GM04504 (cell line): ENCODE data around the gene EHD2.
A peak's percentile ranks its signal among the peaks of the same experiment; 100 is the strongest.
"Not testable (repeated sequence)": the region's sequence is repeated elsewhere in the genome, so short reads cannot be mapped to it uniquely, and the experiment has no call there.

ENCODE experiments used
- DNase-seq: peaks from one replicate; pipeline ENCODE4 v3.0.0-alpha.2; 2012; ENCODE audit warnings: low read depth

EHD2 gene

DNA sequence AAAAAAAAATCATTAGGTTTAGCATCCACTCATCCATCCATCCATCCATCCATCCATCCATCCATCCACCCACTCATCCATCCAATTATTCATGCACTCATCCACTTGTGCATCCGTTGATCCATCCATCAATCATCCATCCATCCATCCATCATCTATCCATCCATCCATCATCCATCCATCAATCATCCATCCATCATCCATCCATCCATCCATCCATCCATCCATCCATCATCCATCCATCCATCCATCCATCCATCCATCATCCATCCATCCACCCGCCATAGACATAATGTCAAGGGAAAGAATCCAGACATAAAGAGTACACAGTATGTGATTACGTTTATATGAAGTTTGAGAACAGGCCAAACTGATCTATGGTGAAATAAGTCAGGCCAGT, 56.3 kb downstream of the EHD2 start:
- DNase-seq, result no peak

- not testable (repeated sequence) for DNase-seq
Measured at GRCh38 chr19:47771291-47771690, 58.1 kb downstream of the EHD2 start.

- DNase-seq, result no peak
Measured at GRCh38 chr19:47776568-47776967, 63.3 kb downstream of the EHD2 start.

- DNase-seq, result not testable (repeated sequence)
Measured at GRCh38 chr19:47777245-47778048, 64.2 kb downstream of the EHD2 start.

GRCh38 chr19:47778049-47778953, 65.1 kb downstream of the EHD2 start, which contains the start of gene SELENOW:
SELENOW (plus strand) TSS chr19:47778703; CDS start chr19:47778786, 83 bp downstream.
- peak; percentile 47 for DNase-seq

DNA sequence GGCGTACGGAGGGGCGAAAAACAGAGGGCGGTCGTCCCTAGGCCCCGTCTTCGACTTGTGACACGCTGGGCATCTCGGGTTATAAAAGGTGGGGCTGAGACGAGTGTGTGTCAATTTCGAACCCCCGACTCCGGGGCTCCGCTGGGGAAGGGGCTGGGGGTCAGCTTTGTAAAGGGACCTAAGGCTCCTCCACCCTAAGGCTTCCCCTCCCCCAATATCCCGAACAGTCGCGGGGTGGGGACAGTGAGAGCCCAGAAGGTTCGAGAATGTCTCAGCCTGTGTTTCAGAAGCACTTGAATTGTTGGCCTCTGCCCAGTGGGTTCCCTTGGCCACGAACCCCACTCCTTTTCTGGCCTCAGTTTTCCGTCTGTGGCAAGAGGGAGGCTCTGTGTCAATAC, 65.7 kb downstream of the EHD2 start:
- DNase-seq, result no peak

DNA sequence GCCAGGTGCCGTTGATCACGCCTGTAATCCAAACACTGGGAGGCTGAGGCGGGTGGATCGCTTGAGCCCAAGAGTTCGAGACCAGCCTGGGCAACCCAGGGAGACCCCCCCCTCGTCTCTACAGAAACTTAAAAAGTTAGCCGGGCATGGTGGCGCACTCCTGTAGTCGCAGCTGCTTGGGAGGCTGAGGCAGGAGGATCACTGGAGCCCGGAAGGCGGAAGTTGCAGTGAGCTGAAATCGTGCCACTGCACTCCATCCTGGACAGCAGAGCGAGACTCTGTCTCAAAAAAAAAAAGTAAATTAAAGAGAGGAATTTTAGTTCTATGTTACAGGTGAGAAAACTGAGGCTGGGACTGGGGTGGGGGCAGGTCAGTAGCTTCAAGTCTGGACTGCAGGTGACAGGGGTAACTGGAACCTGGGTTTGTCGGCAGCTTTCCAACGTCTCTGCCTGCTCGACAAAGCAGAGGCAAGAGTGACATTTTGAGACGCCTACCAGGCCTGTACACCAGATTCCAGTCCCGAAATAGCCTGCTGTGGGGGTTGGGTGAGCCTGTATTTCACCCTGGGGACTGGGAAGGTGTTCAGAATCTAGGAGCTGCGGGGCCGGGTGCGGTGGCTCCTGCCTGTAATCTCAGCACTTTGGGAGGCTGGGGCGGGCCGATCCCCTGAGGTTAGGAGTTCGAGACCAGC, 66.4 kb downstream of the EHD2 start:
- DNase-seq, result no peak

DNA sequence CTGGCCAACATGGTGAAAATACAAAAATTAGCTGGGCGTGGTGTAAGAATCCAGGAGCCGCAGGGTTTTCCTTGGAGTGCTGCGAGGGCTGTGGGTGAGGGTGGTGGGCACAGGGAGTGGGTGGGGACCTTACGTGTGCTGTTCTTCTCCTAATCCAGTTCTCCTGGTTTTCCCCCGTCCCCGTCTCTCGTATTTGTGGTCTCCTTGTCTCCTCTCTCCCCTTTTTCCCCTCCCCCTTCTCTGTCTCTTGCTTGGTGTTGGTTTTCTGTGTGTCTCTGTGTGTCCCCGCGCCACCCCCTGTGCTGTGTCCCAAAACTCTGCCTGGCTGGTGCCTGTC, 67.0 kb downstream of the EHD2 start:
- no peak for DNase-seq

GRCh38 chr19:47781590-47782262, 68.5 kb downstream of the EHD2 start:
- no peak for DNase-seq

GRCh38 chr19:47786566-47786965, 73.3 kb downstream of the EHD2 start:
- DNase-seq, result no peak

DNA sequence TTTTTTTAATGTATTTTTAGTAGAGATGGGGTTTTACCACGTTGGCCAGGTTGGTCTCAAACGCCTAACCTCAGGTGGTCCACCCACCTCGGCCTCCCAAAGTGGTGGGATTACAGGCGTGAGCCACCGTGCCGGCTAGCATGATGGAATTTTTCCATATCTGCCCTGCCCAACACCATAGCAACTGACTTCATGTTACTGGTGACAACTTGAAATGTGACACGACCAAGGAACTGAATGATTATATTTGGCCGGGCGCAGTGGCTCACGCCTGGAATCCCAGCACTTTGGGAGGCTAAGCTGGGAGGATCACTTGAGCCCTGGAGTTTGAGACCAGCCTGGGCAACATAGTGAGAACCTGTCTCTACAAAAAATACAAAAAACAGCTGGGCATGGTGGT, 74.1 kb downstream of the EHD2 start:
- not testable (repeated sequence) for DNase-seq

- DNase-seq, result not testable (repeated sequence)
Measured at GRCh38 chr19:47789811-47790210, 76.6 kb downstream of the EHD2 start.

GRCh38 chr19:47790398-47790814, 77.2 kb downstream of the EHD2 start:
- no peak for DNase-seq

DNA sequence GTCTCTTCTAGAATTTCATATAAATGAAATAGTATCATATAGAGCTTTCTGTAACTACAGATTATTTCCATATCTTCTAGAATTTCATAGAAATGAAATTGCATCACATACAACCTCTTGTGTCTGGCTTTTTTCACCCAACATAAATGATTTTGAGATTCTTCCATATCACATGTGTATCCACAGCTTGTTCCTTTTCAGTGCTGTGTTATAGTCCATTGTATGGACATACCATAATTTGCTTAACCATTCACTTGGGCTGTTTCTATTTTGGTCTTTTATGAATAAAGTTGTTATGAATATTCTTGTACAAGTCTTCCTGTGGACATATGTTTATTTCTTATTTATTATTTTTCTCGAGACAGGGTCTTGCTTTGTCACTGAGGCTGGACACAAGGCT, 79.4 kb downstream of the EHD2 start:
- DNase-seq, result no peak
